GM18508 (cell line): ENCODE results near the gene CLN6.
"Not testable (repeated sequence)": the region's sequence is repeated elsewhere in the genome, so short reads cannot be mapped to it uniquely, and the experiment has no call there.

Experiments
- ATAC-seq: cut with Tn5 transposase; IDR thresholded peaks from one replicate; pipeline ENCODE4 v1.9.1; 2021; ENCODE audit warnings: moderate number of reproducible peaks; ENCODE audit not compliant: insufficient read depth, unreplicated experiment

Gene CLN6

DNA sequence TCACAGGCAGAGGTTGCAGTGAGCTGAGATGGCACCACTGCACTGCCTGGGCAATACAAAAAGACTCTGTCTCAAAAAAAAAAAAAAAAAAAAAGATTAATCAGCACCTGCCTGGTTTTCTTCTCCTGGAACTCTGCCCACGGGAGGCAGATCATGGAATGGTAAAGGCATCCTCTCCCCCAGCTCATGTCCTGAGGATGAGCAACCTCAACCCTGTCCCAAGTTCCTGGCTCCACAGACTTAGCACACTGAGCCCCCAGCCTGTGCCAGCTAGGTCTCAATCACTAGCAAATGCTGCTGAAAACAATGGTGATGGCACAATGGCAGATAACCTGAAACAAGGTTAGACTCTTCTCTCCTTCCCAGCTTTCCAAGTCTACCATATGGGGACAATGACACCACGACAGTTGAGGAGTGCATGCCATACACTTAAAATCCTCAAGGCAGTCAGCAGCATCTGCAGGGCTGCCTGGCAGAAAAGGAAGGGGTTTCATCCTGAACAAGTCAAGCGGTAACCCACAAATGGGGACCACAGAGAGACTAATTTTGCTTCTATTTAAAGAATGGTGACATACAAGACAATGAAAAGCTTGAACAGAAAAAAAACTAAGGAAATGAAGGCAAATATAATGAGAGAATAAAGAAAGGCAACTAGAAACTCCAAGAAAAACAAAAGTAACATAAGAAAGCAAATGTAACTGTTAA, 4.8 kb downstream of the CLN6 start:
- no peak for ATAC-seq

DNA sequence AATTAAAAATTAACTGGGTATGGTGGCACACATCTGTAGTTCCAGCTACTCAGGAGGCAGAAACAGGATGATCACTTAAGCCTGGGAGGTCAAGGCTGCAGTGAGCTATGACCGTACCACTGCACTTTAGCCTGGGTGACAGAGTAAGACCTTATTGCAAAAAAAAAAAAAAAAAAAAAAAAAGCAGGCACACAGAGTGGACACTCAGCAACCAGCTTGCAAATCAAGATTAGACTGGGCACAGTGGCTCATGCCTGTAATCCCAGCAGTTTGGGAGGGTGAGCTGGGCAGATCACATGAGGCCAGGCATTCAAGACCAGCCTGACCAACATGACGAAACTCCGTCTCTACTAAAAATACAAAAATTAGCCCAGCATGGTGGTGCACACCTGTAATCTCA, 5.4 kb downstream of the CLN6 start:
- no peak for ATAC-seq

DNA sequence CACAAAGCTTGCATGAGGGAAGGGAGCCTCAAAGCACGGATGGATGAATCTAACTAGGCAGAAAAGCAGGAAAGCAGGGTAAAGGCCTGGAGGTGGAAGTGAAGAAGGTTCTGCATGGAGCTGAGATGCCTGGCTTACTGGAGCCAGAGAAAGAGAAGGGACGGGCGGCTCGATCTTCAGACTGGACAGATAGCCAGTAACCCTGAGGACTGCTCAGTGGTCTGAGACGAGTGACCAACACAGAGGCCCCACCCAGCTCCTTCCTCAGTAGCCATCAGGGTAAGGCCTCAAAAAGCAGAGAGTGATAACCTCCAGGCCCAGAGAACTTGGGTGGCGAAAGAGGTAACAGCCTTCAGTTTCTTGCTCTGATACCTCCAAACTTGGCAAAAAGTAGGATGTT, 6.4 kb downstream of the CLN6 start:
- ATAC-seq: no peak

DNA sequence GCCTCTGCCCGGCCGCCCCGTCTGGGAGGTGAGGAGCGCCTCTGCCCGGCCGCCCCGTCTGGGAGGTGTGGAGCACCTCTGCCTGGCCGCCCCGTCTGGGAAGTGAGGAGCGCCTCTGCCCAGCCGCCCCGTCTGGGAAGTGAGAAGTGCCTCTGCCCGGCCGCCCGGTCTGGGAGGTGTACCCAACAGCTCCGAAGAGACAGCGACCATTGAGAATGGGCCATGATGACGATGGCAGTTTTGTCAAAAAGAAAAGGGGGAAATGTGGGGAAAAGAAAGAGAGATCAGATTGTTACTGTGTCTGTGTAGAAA, 7.1 kb downstream of the CLN6 start:
- not testable (repeated sequence) for ATAC-seq

DNA sequence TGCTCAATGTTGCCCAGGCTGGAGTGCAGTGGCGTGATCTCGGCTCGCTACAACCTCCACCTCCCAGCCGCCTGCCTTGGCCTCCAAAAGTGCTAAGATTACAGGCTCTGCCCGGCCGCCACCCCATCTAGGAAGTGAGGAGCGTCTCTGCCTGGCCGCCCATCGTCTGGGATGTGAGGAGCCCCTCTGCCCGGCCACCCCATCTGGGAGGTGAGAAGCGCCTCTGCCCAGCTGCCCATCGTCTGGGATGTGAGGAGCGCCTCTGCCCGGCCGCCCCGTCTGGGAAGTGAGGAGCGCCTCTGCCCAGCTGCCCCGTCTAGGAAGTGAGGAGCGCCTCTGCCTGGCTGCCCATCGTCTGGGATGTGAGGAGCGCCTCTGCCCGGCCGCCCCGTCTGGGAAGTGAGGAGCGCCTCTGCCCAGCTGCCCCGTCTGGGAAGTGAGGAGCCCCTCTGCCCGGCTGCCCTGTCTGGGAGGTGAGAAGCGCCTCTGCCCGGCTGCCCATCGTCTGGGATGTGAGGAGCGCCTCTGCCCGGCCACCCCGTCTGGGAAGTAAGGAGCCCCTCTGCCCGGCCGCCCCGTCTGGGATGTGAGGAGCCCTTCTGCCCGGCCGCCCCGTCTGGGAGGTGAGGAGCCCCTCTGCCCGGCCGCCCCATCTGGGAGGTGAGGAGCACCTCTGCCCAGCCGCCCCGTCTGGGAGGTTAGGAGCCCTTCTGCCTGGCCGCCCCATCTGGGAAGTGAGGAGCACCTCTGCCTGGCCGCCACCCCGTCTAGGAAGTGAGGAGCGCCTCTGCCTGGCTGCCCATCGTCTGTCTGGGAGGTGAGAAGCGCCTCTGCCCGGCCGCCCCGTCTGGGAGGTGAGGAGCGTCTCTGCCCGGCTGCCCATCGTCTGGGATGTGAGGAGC, 7.7 kb downstream of the CLN6 start:
- ATAC-seq: not testable (repeated sequence)

DNA sequence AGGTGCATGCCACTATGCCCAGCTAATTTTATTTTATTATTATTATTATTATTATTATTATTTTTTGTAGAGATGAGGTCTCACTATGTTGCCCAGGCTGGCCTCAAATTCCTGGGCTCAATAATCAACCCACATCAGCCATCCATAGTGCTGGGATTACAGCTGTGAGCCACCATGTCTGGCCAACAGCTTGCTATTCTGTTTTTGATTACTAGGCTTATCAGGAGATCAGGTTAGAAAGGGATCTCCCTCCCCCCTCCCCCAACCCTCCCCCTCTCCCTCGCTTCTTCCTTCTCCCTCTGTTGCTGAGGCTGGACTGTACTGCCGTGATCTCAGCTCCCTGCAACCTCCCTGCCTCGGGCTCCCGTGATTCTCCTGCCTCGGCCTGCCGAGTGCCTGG, 8.6 kb downstream of the CLN6 start:
- no peak for ATAC-seq

DNA sequence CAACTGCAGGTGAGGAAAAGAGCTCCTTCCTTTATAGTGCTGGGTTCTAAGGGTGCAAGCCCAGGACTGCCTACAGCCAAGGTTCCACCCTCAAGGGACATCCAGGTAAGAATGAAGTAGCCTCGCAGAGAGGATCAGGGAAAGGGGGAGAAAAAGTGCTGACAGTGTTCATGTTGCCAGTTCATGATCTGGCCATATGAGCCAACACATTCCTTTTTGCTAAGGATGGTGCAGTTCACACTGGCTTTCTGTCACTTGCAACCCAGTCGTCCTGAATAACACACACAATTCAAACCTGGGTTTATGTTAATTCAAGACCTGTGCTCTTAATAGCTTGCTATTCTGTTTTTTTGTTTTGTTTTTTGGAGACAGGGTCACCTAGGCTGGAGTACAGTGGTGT, 9.0 kb downstream of the CLN6 start:
- ATAC-seq: no peak

DNA sequence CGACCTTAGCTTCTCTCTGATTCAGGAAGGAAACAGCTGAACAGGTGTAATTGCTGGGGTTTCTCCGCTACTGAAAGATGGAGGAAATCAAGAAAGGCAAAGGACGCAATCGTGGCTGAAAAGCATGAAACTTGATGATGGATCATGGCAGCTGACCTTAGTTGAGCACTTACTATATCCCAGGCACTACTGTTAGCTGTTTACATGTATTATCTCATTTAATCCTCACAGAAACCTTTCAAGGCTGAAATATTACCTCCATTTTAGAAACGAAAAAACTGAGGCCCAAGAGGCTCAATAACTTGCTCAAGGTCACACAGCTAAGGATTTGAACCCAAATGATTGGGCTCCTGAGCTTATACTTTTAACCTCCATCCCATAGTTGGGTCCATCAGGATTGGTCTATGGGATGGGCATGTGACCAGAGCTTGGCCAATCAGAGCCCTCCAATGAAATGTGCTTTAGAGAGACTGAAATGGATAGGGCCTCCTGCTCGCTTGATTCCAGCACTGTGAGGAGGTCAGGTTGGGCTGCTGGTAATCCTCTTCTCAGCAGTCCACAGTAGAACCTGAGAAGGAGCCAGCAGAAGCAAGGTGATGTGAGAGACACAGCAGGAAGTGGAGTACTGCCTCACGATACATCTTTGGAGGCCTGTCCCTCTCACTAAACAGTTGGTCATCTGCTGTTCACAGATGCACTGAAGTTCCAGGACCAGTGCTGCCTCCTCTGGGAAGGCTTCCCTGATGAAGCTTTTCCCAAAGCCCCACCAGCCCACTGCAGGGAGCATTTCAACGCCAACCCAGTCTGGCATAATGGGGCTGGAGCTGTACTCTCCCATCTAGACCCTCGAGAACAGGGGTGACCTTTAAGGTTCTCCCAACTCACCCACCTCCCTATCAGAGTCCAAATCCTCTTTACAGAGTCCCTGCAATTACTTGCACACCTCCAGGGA, 10.4 kb downstream of the CLN6 start:
- no peak for ATAC-seq

DNA sequence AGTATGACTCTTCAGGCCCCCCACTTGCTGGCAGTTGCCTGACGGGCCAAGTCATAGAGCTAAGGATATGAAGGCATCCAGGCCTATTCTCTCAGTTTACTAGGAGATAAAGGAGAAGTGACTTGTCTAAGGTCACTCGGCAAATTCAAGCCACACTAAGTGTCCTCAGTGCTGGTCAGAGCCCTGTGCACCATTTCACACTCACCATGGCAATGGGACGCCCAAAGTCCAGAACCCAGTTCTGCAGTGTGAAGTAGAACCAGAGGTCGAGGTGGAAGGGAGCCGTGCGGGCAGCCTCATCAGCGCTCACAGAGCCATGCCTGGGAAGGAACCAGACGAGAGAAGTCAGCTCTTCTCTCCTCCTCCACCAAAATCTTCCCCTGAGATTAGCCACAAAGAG, 11.2 kb downstream of the CLN6 start:
- ATAC-seq: no peak

DNA sequence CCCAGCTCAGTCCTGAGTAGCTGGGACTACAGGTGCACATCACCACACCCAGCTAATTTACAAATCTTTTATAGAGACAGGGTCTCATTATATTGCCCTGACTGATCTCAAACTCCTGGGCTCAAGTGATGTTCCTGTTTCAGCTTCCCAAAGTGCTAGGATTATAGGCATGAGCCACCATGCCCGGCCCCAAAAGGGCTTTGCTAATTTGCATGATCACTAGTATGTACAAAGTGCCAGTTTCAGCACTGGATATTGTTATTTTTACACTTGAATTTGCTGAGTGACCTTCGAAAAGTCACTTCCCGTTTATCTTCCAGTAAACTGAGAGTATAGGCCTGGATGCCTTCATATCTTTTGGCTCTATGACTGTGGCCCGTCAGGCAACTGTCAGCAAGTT, 12.2 kb downstream of the CLN6 start:
- no peak for ATAC-seq

DNA sequence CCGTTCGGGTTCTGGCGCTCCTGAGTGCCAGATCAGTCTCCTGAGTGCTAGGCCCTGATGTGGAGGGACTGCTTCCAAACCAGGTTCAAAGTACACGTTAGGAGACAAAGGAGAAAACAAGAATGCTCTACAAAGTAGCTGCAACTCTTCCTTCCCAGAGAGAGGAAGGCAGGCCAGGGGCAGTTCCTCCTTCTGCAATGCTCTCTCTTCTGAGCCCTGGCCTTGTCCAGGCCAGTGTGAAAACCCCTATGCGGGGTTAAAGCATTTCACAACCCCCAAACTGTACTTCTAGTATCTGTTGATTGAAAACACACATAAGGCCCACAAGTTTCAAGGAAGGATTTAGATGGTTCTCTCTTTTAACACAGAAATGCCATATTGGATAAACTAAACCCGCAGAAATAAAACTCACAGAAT, 14.7 kb downstream of the CLN6 start:
- ATAC-seq: no peak

DNA sequence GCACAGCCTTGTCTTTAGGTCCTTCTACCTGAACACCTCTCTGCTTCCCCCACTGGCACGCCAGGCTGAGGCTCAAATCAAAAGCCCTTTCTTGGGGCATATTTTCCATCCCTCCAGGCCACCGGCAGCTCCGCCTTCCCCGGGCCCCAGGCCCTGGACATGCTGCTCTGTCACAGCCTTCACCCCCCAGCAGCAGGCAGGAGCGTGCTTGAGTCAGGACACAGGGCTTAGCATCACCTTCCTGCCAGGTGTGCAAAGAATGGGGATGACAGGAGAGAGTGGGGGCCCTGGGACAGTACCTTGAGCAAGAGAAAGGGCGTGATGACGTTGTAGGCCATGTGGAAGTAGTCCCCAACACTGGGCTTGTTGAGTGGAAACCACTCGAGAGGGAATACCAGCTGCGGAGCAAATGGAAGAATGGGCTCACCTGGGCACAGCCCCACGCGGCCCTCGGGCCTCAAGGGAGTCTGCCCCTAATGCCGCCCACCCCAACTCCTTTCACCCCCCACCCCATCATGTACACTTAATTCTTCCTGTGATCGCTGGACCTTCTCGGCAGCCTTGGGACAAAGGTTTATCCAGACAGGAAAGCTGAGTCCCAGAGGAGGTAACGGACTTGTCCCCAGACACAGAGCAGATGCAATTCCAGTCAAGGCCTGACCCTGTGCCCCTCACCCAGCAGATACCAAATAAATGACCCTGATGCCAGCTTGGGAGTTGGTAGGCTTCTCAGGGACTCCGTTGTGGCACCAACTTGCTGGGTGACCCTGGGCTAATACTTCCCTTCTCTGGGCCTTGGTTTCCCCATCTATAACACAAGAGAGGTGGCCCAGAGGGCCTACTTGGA, 15.3 kb downstream of the CLN6 start:
- no peak for ATAC-seq

DNA sequence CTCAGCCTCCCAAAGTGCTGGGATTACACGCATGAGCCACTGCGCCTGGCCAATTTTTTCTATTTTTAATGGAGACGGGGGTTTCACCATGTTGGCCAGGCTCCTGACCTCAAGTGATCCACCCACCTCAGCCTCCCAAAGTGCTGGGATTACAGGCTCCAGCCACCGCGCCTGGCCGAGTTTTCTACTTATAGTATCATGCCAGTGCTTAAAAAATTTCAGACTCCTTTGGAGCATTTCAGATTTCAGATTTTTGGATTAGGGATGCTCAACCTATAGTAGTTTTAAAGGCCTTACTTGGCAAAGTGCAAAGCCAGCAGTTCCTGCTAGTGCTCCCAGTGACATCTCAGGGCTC, 16.1 kb downstream of the CLN6 start:
- ATAC-seq: not testable (repeated sequence)

DNA sequence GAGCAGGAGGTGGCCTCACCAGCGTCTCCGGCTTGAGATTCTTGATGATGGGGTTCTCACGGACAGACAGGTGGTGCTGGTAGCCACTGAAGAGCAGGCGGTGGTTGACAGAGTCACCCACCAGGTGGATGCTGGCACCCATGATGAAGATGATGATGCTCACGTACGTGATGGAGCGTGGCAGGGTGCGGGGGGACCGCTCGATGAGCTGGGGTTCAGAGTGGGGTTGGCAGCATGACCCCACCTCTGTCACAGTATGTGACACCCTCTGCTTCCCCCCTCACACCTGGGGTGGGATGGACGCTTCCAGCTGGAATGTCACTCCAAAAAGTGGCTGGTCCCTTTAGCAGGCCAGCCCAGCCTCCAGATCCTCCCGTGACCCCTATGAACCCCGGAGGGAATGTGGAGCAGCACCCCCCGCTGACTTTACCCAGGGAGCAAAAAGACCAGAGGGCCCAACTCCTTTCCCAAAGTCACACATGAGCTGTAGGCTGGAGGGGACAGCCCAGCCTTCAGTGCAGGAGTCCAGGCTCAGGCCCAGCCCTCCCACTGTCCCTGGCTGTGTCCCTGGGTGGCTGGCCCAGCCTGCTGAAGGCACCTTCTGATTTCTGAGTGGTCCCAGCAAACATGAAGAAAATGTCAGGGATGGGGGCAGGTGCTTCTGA, 17.7 kb downstream of the CLN6 start:
- no peak for ATAC-seq

DNA sequence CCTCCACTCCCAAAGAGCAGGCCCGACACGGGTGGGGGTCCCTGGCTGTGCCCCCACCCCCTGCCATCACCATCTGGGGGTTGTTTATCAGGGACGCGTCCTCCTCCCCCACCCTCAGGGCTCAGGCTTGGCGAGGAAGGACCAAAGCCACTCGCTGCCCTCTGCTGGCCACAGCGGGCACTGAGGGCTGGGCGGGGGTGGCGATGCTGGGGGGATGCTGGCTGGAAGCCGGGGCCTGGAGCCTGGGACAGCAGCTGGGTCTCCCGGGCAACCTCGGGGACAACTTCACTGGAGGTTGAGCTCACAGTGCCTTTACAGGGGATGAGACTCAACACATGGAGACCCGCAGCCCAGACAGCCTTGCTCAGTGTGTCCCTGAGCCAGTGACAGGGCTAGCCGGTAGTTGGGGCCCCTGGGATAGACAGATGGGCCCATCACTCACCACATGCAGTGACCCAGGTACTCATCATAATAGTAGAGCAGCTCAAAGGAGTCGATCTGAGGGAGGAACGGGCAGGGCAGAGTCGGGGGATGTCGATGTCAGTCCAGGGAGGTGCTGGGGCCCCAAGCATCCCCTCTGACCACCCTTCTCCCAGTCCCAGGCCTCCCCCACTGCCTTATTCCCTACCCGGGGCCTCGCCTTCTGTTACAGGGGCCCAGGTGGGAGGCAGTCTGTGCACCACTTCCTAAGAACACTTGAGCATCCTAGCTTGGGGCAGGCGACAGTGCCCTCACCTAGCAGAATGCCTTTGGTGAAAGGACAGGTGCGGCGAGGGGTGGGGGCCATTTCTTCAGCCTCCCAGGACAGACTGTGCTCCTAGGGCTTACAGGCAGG, 18.5 kb downstream of the CLN6 start:
- no peak for ATAC-seq

DNA sequence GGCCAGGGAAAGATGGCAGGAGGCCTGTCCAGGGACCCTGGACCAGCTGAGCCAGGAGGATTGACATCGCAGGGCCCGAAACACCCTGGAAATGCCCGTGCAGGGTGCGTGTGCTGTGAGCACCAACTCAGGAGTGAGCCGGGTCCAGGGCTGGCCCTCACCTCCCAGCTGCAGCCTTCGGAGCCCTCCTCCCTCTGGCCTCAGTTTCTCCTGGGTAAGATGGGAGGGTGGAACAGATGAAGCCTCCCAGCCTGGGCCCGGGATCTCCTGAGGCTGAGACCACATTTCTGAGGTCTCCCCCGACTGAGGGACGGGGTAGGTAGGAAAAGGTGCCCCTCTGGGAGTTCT, 19.1 kb downstream of the CLN6 start:
- ATAC-seq: no peak

DNA sequence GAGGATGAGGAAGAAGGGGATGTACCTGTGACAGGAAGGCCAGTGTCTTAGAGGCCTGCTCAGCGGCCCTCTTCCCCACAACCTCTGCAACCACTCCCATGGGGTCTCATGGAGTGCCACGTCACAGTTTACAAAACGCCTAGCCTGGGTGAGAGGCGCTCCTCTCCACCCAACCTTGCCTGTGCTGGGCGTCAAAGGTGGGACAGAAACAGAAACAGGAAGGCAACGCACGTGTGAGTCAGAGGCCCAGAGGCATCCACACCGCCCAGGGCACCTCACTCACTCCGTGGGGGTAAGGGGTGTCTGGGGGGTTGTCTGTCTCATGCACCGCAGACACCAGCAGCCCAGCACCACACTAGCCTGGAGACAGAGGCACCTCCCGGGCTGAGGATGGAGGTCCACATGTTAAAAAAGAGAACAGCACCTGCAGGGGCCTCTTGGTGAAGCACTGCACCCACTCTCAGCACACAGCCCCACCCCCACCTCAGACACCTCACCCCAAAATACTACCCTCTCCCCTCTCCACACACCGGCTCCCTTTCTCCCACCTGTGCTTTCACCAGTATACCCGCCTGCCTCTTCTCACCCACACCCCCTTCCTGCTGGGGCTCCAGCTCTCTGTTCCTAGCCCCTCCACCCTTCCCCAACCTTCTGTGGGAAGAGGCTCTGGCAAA, 19.7 kb downstream of the CLN6 start:
- ATAC-seq: no peak

DNA sequence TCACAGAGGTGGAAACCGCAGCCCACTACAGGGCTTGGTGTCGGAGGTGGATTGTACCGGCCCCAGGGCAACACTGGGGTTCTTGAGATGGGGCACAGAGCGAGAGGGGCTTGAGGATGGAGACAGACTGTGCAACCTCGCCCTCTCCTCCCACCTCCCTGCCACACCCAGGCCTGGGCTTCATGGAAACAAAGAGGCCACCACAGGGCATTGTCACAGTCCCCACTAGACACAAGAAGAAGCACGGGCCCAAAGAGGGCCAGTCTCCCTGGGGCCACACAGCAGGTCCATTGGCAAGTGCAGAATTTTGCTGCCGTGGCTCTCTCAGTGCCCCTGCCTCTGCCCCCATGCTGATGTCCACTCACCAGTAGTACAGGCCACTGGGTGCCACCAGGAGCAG, 20.3 kb downstream of the CLN6 start:
- ATAC-seq: no peak
